ENCODE results near the gene GADL1.

GADL1 gene

GRCh38 chr3:30875505-30875904 lies 19.0 kb downstream of the GADL1 start:
- no peak for DNase-seq (ENCODE audit: low read depth in 2 of 2)

GRCh38 chr3:30873671-30874070 lies 20.8 kb downstream of the GADL1 start:
- no peak for DNase-seq (ENCODE audit: low read depth in 2 of 2)

GRCh38 chr3:30872879-30873278 lies 21.6 kb downstream of the GADL1 start:
- DNase-seq (ENCODE audit: low read depth in 2 of 2) = no peak

GRCh38 chr3:30871720-30872119 lies 22.7 kb downstream of the GADL1 start:
- DNase-seq (ENCODE audit: low read depth in 2 of 2) = no peak

GRCh38 chr3:30864836-30865235 lies 29.6 kb downstream of the GADL1 start:
- no peak for DNase-seq (ENCODE audit: low read depth in 2 of 2)

GRCh38 chr3:30864132-30864531 lies 30.3 kb downstream of the GADL1 start:
- DNase-seq (ENCODE audit: low read depth in 2 of 2) = no peak

GRCh38 chr3:30862004-30862403 lies 32.5 kb downstream of the GADL1 start:
- DNase-seq (ENCODE audit: low read depth in 2 of 2) = no peak

GRCh38 chr3:30858894-30859389 lies 35.5 kb downstream of the GADL1 start:
- DNase-seq (ENCODE audit: low read depth in 2 of 2) = no peak

GRCh38 chr3:30855400-30856292 lies 38.8 kb downstream of the GADL1 start:
- DNase-seq (ENCODE audit: low read depth in 2 of 2) = no peak

- no peak for DNase-seq (ENCODE audit: low read depth in 2 of 2)
Observed at GRCh38 chr3:30852833-30853232, 41.6 kb downstream of the GADL1 start.

GRCh38 chr3:30848087-30848779 lies 46.2 kb downstream of the GADL1 start:
- no peak for DNase-seq (ENCODE audit: low read depth in 2 of 2)

- DNase-seq (ENCODE audit: low read depth in 2 of 2) = no peak
Observed at GRCh38 chr3:30847592-30847991, 46.9 kb downstream of the GADL1 start.

- no peak for DNase-seq (ENCODE audit: low read depth in 2 of 2)
Observed at GRCh38 chr3:30845606-30846005, 48.9 kb downstream of the GADL1 start.

GRCh38 chr3:30843877-30844276 lies 50.6 kb downstream of the GADL1 start:
- DNase-seq (ENCODE audit: low read depth in 2 of 2) = no peak

- no peak for DNase-seq (ENCODE audit: low read depth in 2 of 2)
Observed at GRCh38 chr3:30836141-30836540, 58.3 kb downstream of the GADL1 start.

- no peak for DNase-seq (ENCODE audit: low read depth in 2 of 2)
Observed at GRCh38 chr3:30835667-30836066, 58.8 kb downstream of the GADL1 start.

GRCh38 chr3:30832961-30833575 lies 61.4 kb downstream of the GADL1 start:
- no peak for DNase-seq (ENCODE audit: low read depth in 2 of 2)

GRCh38 chr3:30827080-30827479 lies 67.4 kb downstream of the GADL1 start:
- no peak for DNase-seq (ENCODE audit: low read depth in 2 of 2)

GRCh38 chr3:30826531-30826942 lies 67.9 kb downstream of the GADL1 start:
- DNase-seq (ENCODE audit: low read depth in 2 of 2) = no peak

- no peak for DNase-seq (ENCODE audit: low read depth in 2 of 2)
Observed at GRCh38 chr3:30819067-30819798, 75.2 kb downstream of the GADL1 start.

- no peak for DNase-seq (ENCODE audit: low read depth in 2 of 2)
Observed at GRCh38 chr3:30813734-30814133, 80.7 kb downstream of the GADL1 start.
